Mesenchymal stem cell (in vitro differentiated cells and primary cell): ENCODE data around the gene DPH7.

ENCODE experiments used
- DNase-seq: peaks from one replicate; pipeline ENCODE4 v3.0.0-alpha.2; 2013
- H2AFZ ChIP-seq: one replicate; pipeline ENCODE4 v1.6.1; 2013; ENCODE audit warnings: low read depth, mild to moderate bottlenecking, control low read depth, inconsistent platforms, low read length, moderate library complexity
- H2AK5ac ChIP-seq: 2 replicates; pipeline ENCODE4 v1.6.1; 2013; ENCODE audit warnings: low read length, moderate library complexity, mild to moderate bottlenecking, inconsistent platforms; ENCODE audit not compliant: severe bottlenecking
- H2BK120ac ChIP-seq: one replicate; pipeline ENCODE4 v1.6.1; 2013; ENCODE audit warnings: low read depth, mild to moderate bottlenecking, inconsistent platforms, low read length, moderate library complexity
- H2BK12ac ChIP-seq, 2 experiments: one replicate each; pipeline ENCODE4 v1.6.1; 2013; ENCODE audit warnings: inconsistent platforms in 2 of 2, low read length in 2 of 2, mild to moderate bottlenecking in 2 of 2, moderate library complexity in 2 of 2, control low read depth in 1 of 2
- H2BK15ac ChIP-seq: one replicate; pipeline ENCODE4 v1.6.1; 2013; ENCODE audit warnings: mild to moderate bottlenecking, low read depth, inconsistent platforms; ENCODE audit not compliant: poor library complexity, severe bottlenecking
- H2BK5ac ChIP-seq: 2 replicates; pipeline ENCODE4 v1.6.1; 2013; ENCODE audit warnings: low read depth, mild to moderate bottlenecking, low read length, control low read depth, inconsistent platforms; ENCODE audit not compliant: poor library complexity, severe bottlenecking
- H3K14ac ChIP-seq, 2 experiments: one replicate each; pipeline ENCODE4 v1.6.1; 2013; ENCODE audit warnings: inconsistent platforms in 2 of 2, low read length in 2 of 2, control low read depth in 1 of 2, mild to moderate bottlenecking in 1 of 2, moderate library complexity in 1 of 2
- H3K18ac ChIP-seq, 2 experiments: one replicate each; pipeline ENCODE4 v1.6.1; 2013; ENCODE audit warnings: inconsistent platforms in 2 of 2, low read length in 2 of 2, control low read depth in 1 of 2, low read depth in 1 of 2, mild to moderate bottlenecking in 1 of 2
- H3K23ac ChIP-seq, 2 experiments: one replicate each; pipeline ENCODE4 v1.6.1; 2013; ENCODE audit warnings: inconsistent platforms in 2 of 2, low read length in 2 of 2, mild to moderate bottlenecking in 2 of 2, moderate library complexity in 2 of 2, control low read depth in 1 of 2
- H3K27ac ChIP-seq: 2 replicates; pipeline ENCODE4 v1.5.1; 2013; ENCODE audit warnings: mild to moderate bottlenecking, moderate library complexity, low read length, control low read depth, inconsistent platforms; ENCODE audit not compliant: poor library complexity, severe bottlenecking
- H3K27me3 ChIP-seq, 2 experiments: 2 replicates each; pipeline versions ENCODE4 v1.6.1 to v1.7.0; 2013; ENCODE audit warnings: low read length in 2 of 2, mild to moderate bottlenecking in 2 of 2, moderate library complexity in 2 of 2, control low read depth in 1 of 2, inconsistent platforms in 1 of 2; ENCODE audit not compliant: control insufficient read depth in 1 of 2, insufficient read depth in 1 of 2
- H3K36me3 ChIP-seq, 2 experiments: 2 replicates each; pipeline versions ENCODE4 v1.6.1 to v1.7.0; 2013; ENCODE audit warnings: low read length in 2 of 2, control low read depth in 1 of 2, inconsistent platforms in 1 of 2, low read depth in 1 of 2, mild to moderate bottlenecking in 1 of 2; ENCODE audit not compliant: insufficient read depth in 2 of 2, control insufficient read depth in 1 of 2
- H3K4ac ChIP-seq, 2 experiments: one replicate each; pipeline ENCODE4 v1.6.1; 2013; ENCODE audit warnings: inconsistent platforms in 2 of 2, low read length in 2 of 2, mild to moderate bottlenecking in 2 of 2, moderate library complexity in 2 of 2, control low read depth in 1 of 2, low read depth in 1 of 2
- H3K4me1 ChIP-seq: 2 replicates; pipeline ENCODE4 v1.6.1; 2013; ENCODE audit warnings: low read depth, low read length, control low read depth; ENCODE audit not compliant: control insufficient read depth, insufficient read depth
- H3K4me2 ChIP-seq: 2 replicates; pipeline ENCODE4 v1.6.1; 2013; ENCODE audit warnings: low read length, mild to moderate bottlenecking, inconsistent platforms; ENCODE audit not compliant: poor library complexity, severe bottlenecking
- H3K4me3 ChIP-seq, 2 experiments: 2 replicates each; pipeline versions ENCODE4 v1.5.1 to v1.7.0; 2013; ENCODE audit warnings: low read length in 2 of 2, mild to moderate bottlenecking in 2 of 2, control low read depth in 1 of 2, low read depth in 1 of 2; ENCODE audit not compliant: insufficient read depth in 1 of 2
- H3K79me1 ChIP-seq: replicated peaks from 2 replicates; pipeline ENCODE4 v1.6.1; 2013; ENCODE audit warnings: mild to moderate bottlenecking, control low read depth, low read length, inconsistent platforms; ENCODE audit not compliant: poor library complexity, severe bottlenecking
- H3K9ac ChIP-seq: 2 replicates; pipeline ENCODE4 v1.7.0; 2013; ENCODE audit warnings: mild to moderate bottlenecking, low read length, moderate library complexity
- H3K9me3 ChIP-seq: 2 replicates; pipeline ENCODE4 v1.7.0; 2013; ENCODE audit warnings: mild to moderate bottlenecking, low read length; ENCODE audit not compliant: control insufficient read depth
- H4K8ac ChIP-seq: one replicate; pipeline ENCODE4 v1.6.1; 2013; ENCODE audit warnings: inconsistent platforms, mild to moderate bottlenecking, low read length, moderate library complexity
- H4K91ac ChIP-seq: one replicate; pipeline ENCODE4 v1.6.1; 2013; ENCODE audit warnings: mild to moderate bottlenecking, low read length, inconsistent platforms
- WGBS: methylation state at CpG from one replicate; pipeline ENCODE4 v1.1.7; 2013; ENCODE audit warnings: mixed read lengths; 5-methylcytosine and 5-hydroxymethylcytosine counted together

The DPH7 gene

GRCh38 chr9:137506702-137507171, 72.0 kb downstream of the DPH7 start:
- no peak overlapping the region for H3K23ac ChIP-seq
- no peaks in the 10 kb centered on the region for H3K27me3 ChIP-seq
- no peak overlapping the region for H3K4me3 ChIP-seq
- DNase-seq: peak; percentile 25
- H2BK12ac ChIP-seq: no peak overlapping the region
- H4K91ac ChIP-seq: no peak overlapping the region
- H3K79me1 ChIP-seq: no peaks in the 10 kb centered on the region
- peaks cover 3% of the 10 kb centered on the region for H3K9me3 ChIP-seq
- H2BK15ac ChIP-seq: no peak overlapping the region
- H3K27ac ChIP-seq: no peak overlapping the region
- no peak overlapping the region for H3K14ac ChIP-seq
- H3K4me1 ChIP-seq: peaks cover 4% of the 10 kb centered on the region
- no peak overlapping the region for H2BK5ac ChIP-seq
- no peak overlapping the region for H4K8ac ChIP-seq
- H3K36me3 ChIP-seq: peaks cover 4 to 8% of the 10 kb centered on the region in 2 experiments
- H2AK5ac ChIP-seq: no peak overlapping the region
- no peak overlapping the region for H3K4me2 ChIP-seq
- WGBS: 94% methylated on average over 26 of the region's 26 CpGs
- no peak overlapping the region for H3K9ac ChIP-seq
- H3K18ac ChIP-seq: no peak overlapping the region
- no peak overlapping the region for H2BK120ac ChIP-seq
- H3K4ac ChIP-seq: no peak overlapping the region
- H2AFZ ChIP-seq: no peak overlapping the region

DNA sequence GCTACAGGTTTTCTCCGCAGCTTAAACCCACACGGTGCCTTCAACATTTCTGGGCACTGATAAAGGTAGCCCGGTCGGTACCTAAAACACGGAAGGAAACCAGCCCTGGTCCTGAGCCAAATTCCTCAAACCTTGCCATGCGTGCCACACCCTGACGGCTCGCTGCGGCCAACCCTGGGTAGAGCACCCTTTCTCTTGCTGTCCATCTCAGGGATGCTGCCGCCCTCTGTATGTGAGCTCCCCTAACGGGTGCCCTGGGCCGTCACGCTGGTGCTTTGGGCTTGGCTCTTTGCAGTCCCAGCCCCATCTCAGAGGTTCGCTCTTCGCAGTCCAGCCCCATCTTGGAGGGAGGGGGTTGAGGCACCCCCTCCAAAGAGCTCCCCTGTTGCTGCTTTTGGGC, 72.5 kb downstream of the DPH7 start:
- peaks cover 4 to 8% of the 10 kb centered on the region in 2 experiments for H3K36me3 ChIP-seq
- peaks cover 4% of the 10 kb centered on the region for H3K4me1 ChIP-seq
- H3K4me3 ChIP-seq: no peak overlapping the region
- H3K79me1 ChIP-seq: no peaks in the 10 kb centered on the region
- no peak overlapping the region for H2BK15ac ChIP-seq
- no peak overlapping the region for H3K18ac ChIP-seq
- H3K4ac ChIP-seq: no peak overlapping the region
- H2AFZ ChIP-seq: no peak overlapping the region
- H2BK12ac ChIP-seq: no peak overlapping the region
- WGBS: 96% methylated on average over 15 of the region's 15 CpGs
- peaks cover 3% of the 10 kb centered on the region for H3K9me3 ChIP-seq
- no peak overlapping the region for H3K23ac ChIP-seq
- no peak overlapping the region for H2AK5ac ChIP-seq
- no peak overlapping the region for H3K9ac ChIP-seq
- no peak overlapping the region for H4K91ac ChIP-seq
- no peak overlapping the region for H3K14ac ChIP-seq
- no peak overlapping the region for H3K4me2 ChIP-seq
- H2BK120ac ChIP-seq: no peak overlapping the region
- no peak overlapping the region for H4K8ac ChIP-seq
- no peak overlapping the region for H3K27ac ChIP-seq
- H3K27me3 ChIP-seq: no peaks in the 10 kb centered on the region
- DNase-seq: no peak
- H2BK5ac ChIP-seq: no peak overlapping the region

DNA sequence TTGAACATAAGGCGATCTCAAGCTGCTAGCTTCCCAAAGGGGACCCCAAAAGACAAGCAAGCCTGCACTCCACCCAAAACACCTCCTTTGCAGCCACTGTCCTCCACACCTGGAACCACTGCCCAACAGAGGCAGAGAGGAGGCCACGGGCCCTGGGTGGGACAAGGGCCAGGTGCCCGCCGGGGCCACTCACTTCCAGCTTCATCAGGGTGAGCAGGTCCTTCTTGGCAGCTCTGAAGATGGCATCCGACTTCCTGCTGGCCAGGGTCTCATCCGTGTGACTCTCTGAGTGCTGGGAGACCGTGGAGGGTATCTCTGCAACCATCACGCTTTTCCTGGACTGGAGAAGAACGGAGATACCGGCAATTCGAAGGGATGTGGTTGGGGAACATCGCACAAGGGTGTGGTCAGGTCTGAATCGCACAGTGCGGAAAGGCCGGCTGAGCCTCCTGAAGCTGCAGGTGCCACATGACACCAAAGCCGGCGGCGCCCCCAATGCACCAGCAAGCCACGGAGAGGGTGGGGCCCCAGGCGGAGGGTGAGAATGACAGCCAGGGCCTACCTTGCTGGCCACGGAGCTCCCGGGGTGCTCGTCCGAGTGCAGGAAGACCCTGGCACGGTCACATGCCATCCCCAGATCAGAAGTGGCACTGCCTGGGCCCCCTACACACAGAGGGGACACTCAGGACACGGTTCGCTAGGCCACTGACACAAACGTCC, 73.1 kb downstream of the DPH7 start:
- peaks cover 3% of the 10 kb centered on the region for H3K9me3 ChIP-seq
- H2BK120ac ChIP-seq: no peak overlapping the region
- DNase-seq: no peak
- WGBS: 90% methylated on average over 28 of the region's 28 CpGs
- H3K27me3 ChIP-seq: no peaks in the 10 kb centered on the region
- H3K23ac ChIP-seq: no peak overlapping the region
- no peak overlapping the region for H2BK5ac ChIP-seq
- H3K18ac ChIP-seq: no peak overlapping the region
- no peak overlapping the region for H3K4me3 ChIP-seq
- no peak overlapping the region for H2BK12ac ChIP-seq
- H2BK15ac ChIP-seq: no peak overlapping the region
- no peak overlapping the region for H3K27ac ChIP-seq
- H3K79me1 ChIP-seq: no peaks in the 10 kb centered on the region
- no peak overlapping the region for H3K4me2 ChIP-seq
- H3K14ac ChIP-seq: no peak overlapping the region
- H3K4ac ChIP-seq: no peak overlapping the region
- H2AFZ ChIP-seq: no peak overlapping the region
- no peak overlapping the region for H4K8ac ChIP-seq
- H4K91ac ChIP-seq: no peak overlapping the region
- H3K9ac ChIP-seq: no peak overlapping the region
- peaks cover 4 to 8% of the 10 kb centered on the region in 2 experiments for H3K36me3 ChIP-seq
- peaks cover 4% of the 10 kb centered on the region for H3K4me1 ChIP-seq
- H2AK5ac ChIP-seq: no peak overlapping the region
